T-cell (primary cell): ENCODE data around the gene TRABD. TPM values are rescaled to one million over a fixed set of nuclear protein-coding genes. Genes with fewer than 3 reads are reported as not detected.
A peak's percentile ranks its signal among the peaks of the same experiment; 100 is the strongest.

ENCODE experiments used
- ATAC-seq, 4 experiments: fragments of 200-7000 bp in 3 of 4; fragments of 150-1000 bp in 1 of 4; cut with Tn5 transposase; replicated peaks in 1 of 4; 1 replicate in 3 of 4; 2 replicates in 1 of 4; pipeline ENCODE4 v1.10.0; 2021; ENCODE audit warnings: moderate library complexity in 3 of 4, mild to moderate bottlenecking in 2 of 4, moderate number of reproducible peaks in 1 of 4
- CTCF ChIA-PET, 2 donors: fragments of 300-600 bp; sonication (Branson Sonifier 250); formaldehyde crosslinking; loops; one replicate each; lab custom pipeline; 2022; ENCODE audit warnings: antibody characterized with exemption in 2 of 2; lab: Charles Lee
- POLR2A ChIA-PET, 2 donors: fragments of 300-600 bp; sonication (Branson Sonifier 250); formaldehyde crosslinking; loops; one replicate each; lab custom pipeline; 2022; ENCODE audit warnings: antibody characterized with exemption in 2 of 2; lab: Charles Lee
- DNase-seq, 35 experiments: peaks; one replicate each; pipeline versions ENCODE4 v3.0.0 to v3.0.0-alpha.2; 2013 to 2023
- H3K27ac ChIP-seq: one replicate; pipeline ENCODE4 v1.5.1; 2013; ENCODE audit warnings: low read length
- H3K27me3 ChIP-seq, 2 experiments: replicated peaks in 1 of 2; 1 replicate in 1 of 2; 2 replicates in 1 of 2; pipeline versions ENCODE4 v1.6.1 to v1.7.0; 2013; ENCODE audit warnings: low read length in 1 of 2, mixed read lengths in 1 of 2; ENCODE audit not compliant: control insufficient read depth in 2 of 2, insufficient read depth in 2 of 2; ENCODE audit errors: extremely low read depth in 1 of 2
- H3K36me3 ChIP-seq, 2 donors: 1 replicate in 1 of 2; 2 replicates in 1 of 2; pipeline versions ENCODE4 v1.6.1 to v1.7.0; 2013; ENCODE audit warnings: low read length in 1 of 2; ENCODE audit not compliant: control insufficient read depth in 2 of 2, insufficient read depth in 1 of 2; ENCODE audit errors: extremely low read depth in 1 of 2
- H3K4me1 ChIP-seq, 2 experiments: 1 replicate in 1 of 2; 2 replicates in 1 of 2; pipeline versions ENCODE4 v1.6.1 to v1.7.0; 2013; ENCODE audit warnings: low read length in 2 of 2, mixed read lengths in 1 of 2; ENCODE audit not compliant: insufficient read depth in 2 of 2, control insufficient read depth in 1 of 2; ENCODE audit errors: extremely low read depth in 1 of 2
- H3K4me3 ChIP-seq, 2 donors: 1 replicate in 1 of 2; 2 replicates in 1 of 2; pipeline versions ENCODE4 v1.5.1 to v1.7.0; 2013; ENCODE audit warnings: mild to moderate bottlenecking in 2 of 2, low read length in 1 of 2, moderate library complexity in 1 of 2; ENCODE audit not compliant: control insufficient read depth in 1 of 2; ENCODE audit errors: extremely low read depth in 1 of 2
- H3K9me3 ChIP-seq: 2 replicates; pipeline ENCODE4 v1.7.0; 2013
- H3K27ac Mint-ChIP-seq, 2 donors: one replicate each; pipeline ENCODE4 v1.8.0; 2020 to 2021; ENCODE audit warnings: mild to moderate bottlenecking in 2 of 2, mixed read lengths in 2 of 2
- H3K27me3 Mint-ChIP-seq, 2 donors: one replicate each; pipeline ENCODE4 v1.8.0; 2021 to 2022; ENCODE audit warnings: mixed read lengths in 2 of 2
- H3K36me3 Mint-ChIP-seq: one replicate; pipeline ENCODE4 v1.8.0; 2021; ENCODE audit warnings: mixed read lengths
- H3K4me1 Mint-ChIP-seq, 3 donors: one replicate each; pipeline ENCODE4 v1.8.0; 2020 to 2022; ENCODE audit warnings: mixed read lengths in 3 of 3, mild to moderate bottlenecking in 1 of 3
- H3K4me3 Mint-ChIP-seq, 3 donors: one replicate each; pipeline ENCODE4 v1.8.0; 2020 to 2022; ENCODE audit warnings: mild to moderate bottlenecking in 3 of 3, mixed read lengths in 3 of 3, moderate library complexity in 3 of 3
- H3K9me3 Mint-ChIP-seq, 3 donors: one replicate each; pipeline ENCODE4 v1.8.0; 2020 to 2022; ENCODE audit warnings: mixed read lengths in 3 of 3
- WGBS: methylation state at CpG from one replicate; pipeline ENCODE4 v1.1.5; 2013; ENCODE audit warnings: missing lambda C conversion rate; ENCODE audit not compliant: insufficient coverage; 5-methylcytosine and 5-hydroxymethylcytosine counted together
- total RNA-seq, 35 experiments: library from RNA in 6 of 35; stranded (reverse) in 6 of 35; fragments of 120-200 nt in 1 of 35; gene quantifications; one replicate each; pipeline versions ENCODE4 v1.2.1 to v1.2.4 and lab custom pipeline; 2013 to 2026

The TRABD gene
- total RNA-seq, 5 donors from 2014 or later (not counting 1 experiment from before 2014, with no cell fraction given): 116 to 213 (median 175) TPM

DNA sequence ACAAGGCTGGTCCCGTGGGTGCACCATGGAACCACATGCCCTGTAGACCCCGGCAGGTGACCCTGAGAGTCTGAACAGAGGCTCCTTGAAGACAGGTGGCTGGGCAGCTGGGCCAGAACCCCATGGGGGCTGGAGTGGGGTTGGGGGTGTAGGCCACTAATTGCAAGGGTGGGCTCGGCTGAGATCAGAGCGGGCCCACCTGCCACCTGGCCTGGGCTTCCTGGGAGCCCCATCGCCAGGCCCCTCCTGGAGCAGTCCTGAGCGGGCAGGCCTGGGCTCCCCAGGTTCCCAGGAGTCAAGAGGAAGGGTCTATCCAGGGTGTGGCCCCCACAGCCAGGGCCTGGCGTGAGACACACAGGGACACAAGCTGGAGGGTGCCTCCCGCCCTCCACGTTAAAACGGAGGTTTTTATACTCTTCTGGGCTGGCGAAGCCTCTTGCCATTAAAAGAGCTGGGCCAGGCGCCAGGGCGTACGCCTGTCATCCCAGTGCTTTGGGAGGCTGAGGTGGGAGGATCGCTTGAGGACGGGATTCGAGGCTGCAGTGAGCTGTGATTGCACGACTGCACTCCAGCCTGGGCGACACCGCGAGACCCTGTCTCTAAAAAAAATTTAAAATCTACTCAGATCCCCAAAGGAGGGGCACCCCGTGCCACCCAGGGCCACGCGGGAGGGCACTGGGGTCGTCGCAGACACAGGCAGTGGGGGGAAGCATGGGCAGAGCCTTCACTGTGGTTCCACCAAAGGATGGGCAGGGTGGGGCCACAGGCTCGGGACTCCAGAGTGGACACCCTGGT, 4.8 kb upstream of the TRABD start:
- no peaks in the 10 kb centered on the region for H3K36me3 ChIP-seq
- Mint-ChIP-seq H3K4me3 (no peak overlapping the region), H3K4me1 (peaks cover 7 to 12% (median 10%) of the 10 kb centered on the region in 3 donors), H3K27ac (no peak overlapping the region), H3K9me3 (no peaks in the 10 kb centered on the region), H3K27me3 (peaks cover 4 to 5% of the 10 kb centered on the region in 2 donors), H3K36me3 (no peaks in the 10 kb centered on the region)
- ChIA-PET POLR2A (no interaction called here), CTCF (no interaction called here)
- WGBS: 86% methylated on average over 18 of the region's 27 CpGs
- DNase-seq (no peak), ATAC-seq (no peak)
- H3K4me3 ChIP-seq: no peak overlapping the region
- peaks cover 3 to 17% of the 10 kb centered on the region in 2 experiments for H3K4me1 ChIP-seq
- no peak overlapping the region for H3K27ac ChIP-seq
- H3K27me3 ChIP-seq: peaks cover 0 to 34% of the 10 kb centered on the region in 2 experiments
- no peaks in the 10 kb centered on the region for H3K9me3 ChIP-seq

DNA sequence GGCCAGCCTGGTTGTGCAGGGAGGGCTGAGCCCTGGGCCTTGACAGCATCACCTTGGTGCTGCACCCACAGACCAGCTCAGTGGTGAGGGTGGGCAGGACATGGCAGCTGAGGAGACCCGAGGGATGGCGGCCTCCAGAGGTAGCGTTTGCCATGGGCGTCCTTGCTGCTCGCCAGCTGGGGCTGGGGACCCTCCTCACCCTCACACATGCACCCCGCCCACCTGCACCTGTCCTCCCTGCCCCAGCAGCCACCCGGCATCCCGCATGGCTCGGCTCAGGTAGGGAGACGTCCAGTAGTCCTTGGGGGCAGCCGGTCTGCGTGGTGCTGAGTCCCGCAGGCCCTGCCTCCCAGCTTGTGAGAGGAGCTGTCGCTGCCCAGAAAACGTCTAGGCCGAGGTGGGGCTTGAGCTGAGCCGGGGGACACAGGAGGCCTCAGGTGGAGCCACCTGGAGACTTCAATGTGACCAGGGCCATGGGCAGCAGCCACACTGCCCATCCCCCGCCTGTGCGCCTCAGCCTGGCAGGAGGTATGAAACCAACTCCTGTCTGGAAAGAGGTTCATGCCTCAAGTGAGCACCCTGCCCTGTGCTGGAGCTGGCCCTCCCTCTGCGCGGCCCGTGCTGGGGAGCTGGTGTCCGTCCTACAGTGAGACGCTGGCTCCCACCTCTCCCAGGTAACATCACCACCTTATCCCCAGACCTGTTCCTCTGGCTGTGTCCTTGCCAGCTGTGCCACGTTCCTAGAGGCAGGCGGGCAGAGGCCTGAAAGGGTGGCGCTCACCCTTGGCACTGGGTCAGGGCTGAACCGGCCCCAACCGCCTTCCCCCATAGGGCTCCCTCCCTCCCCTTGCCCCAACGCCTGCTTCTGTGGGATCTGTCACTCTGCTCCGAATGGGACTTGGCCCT, 3.3 kb upstream of the TRABD start:
- DNase-seq (no peak), ATAC-seq (no peak)
- H3K27ac ChIP-seq: no peak overlapping the region
- H3K9me3 Mint-ChIP-seq: no peaks in the 10 kb centered on the region
- CTCF ChIA-PET: no interaction called here
- no peaks in the 10 kb centered on the region for H3K9me3 ChIP-seq
- POLR2A ChIA-PET: no interaction called here
- 88% methylated on average over 28 of the region's 31 CpGs for WGBS
- H3K4me1 Mint-ChIP-seq: peaks cover 12 to 20% (median 16%) of the 10 kb centered on the region in 3 donors
- peaks cover 5 to 28% of the 10 kb centered on the region in 2 experiments for H3K4me1 ChIP-seq
- no peaks in the 10 kb centered on the region for H3K36me3 ChIP-seq
- peaks cover 0 to 32% of the 10 kb centered on the region in 2 experiments for H3K27me3 ChIP-seq
- H3K4me3 Mint-ChIP-seq: no peak overlapping the region
- peaks cover 4 to 5% of the 10 kb centered on the region in 2 donors for H3K27me3 Mint-ChIP-seq
- no peak overlapping the region for H3K4me3 ChIP-seq
- H3K27ac Mint-ChIP-seq: no peak overlapping the region
- no peaks in the 10 kb centered on the region for H3K36me3 Mint-ChIP-seq

DNA sequence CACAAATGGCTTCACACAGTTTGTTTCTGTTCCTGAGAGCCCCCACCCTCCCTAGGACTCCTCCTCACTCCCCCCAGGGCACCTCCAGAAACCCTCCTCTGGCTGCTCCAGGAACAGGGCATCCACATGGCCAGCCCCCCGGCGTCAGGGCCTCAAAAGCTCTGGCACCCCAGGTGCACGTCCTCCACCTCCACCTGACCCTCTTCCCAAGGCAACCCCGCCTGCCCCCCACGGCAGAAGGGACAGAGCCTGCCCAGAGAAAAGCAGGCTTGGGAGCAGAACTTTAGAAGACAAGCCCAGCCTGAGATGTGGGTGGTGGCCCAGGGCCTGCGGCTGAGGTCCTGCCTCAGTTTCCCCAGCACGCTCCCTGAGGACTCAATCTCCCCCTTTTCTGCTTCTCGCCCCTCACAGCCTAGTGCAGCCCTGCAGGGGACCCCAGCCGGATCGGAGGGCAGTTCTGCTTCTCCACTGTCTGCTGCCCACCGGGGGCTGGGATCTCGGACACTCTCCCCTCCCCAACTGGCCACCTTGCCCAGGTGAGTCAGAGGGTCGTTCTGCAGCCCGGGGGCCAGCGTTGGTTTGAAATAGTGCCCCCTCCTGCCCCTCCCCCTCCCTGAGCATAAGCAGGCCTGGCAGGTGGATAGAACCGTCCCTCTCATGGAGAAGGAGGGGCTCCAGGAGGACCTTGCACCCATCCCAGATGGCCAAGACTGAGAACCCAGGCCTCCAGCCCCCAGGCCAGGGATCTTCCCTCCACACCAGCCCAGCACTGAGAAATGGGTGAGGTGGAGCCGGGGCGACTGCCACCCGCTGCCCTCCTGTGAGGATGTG, 2.4 kb upstream of the TRABD start:
- POLR2A ChIA-PET: no interaction called here
- peak overlapping the region in 2 of 3 donors; percentile 43 to 46 for H3K4me3 Mint-ChIP-seq
- peaks cover 4 to 5% of the 10 kb centered on the region in 2 donors for H3K27me3 Mint-ChIP-seq
- H3K27ac Mint-ChIP-seq: no peak overlapping the region
- Histone ChIP-seq H3K27me3 (peaks cover 0 to 32% of the 10 kb centered on the region in 2 experiments), H3K27ac (no peak overlapping the region), H3K36me3 (no peaks in the 10 kb centered on the region), H3K4me3 (no peak overlapping the region), H3K4me1 (peaks cover 7 to 36% of the 10 kb centered on the region in 2 experiments), H3K9me3 (no peaks in the 10 kb centered on the region)
- H3K36me3 Mint-ChIP-seq: no peaks in the 10 kb centered on the region
- H3K9me3 Mint-ChIP-seq: no peaks in the 10 kb centered on the region
- DNase-seq (no peak), ATAC-seq (no peak)
- peaks cover 12 to 26% (median 20%) of the 10 kb centered on the region in 3 donors for H3K4me1 Mint-ChIP-seq
- WGBS: 88% methylated on average over 13 of the region's 19 CpGs
- CTCF ChIA-PET: no interaction called here

DNA sequence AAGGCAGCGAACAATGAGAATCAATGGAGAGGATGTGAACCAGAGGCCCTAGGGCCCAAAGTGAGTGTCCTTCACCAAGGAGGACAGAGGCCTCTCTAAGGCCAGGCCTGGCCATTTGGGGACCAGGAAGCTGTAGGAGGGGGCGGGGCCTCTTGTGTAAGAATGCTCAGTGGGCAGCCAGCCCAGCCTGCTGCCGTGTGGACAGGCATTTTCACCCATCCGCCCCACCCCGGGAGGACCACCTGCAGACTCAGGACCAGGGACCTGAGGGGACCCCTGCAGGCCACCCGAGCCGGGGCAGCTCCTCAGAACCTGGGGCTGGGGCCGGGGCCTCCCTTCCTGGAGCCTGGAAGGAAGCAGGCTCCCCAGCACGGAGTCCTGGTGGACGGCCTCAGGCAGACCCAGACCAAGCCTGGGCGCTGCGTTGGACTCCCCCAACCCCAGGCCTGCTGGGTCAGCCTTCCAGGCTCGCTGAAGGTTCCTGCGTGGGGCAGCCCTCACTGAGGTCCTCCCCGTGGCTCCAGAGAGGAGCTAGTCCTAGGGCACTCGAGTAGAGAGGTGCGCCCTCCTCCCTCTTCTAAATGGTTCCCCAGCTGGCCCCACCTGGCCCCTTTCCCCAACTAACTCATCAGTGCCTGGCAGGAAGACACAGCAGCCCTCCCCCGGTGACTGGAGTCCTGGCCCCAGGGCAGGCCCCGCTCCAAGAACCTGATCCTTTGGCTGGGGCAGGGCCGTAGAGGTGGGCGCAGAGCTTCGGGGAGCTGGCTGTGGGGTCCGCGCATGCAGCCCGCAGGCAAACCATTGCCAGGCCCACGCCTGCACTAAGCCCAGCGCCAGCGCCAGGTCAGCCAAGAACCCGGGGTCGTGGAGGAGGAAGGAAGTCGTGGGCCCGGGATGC, 1.5 kb upstream of the TRABD start:
- no peak overlapping the region for H3K27ac ChIP-seq
- H3K4me1 ChIP-seq: peaks cover 14 to 45% of the 10 kb centered on the region in 2 experiments
- peaks cover 0 to 3% of the 10 kb centered on the region in 2 donors for H3K36me3 ChIP-seq
- no peak overlapping the region for H3K27ac Mint-ChIP-seq
- DNase-seq (no peak), ATAC-seq (no peak)
- 71% methylated on average over 26 of the region's 32 CpGs for WGBS
- no peak overlapping the region for H3K4me3 ChIP-seq
- H3K4me1 Mint-ChIP-seq: peaks cover 15 to 34% (median 29%) of the 10 kb centered on the region in 3 donors
- no peaks in the 10 kb centered on the region for H3K9me3 ChIP-seq
- peaks cover 4 to 5% of the 10 kb centered on the region in 2 donors for H3K27me3 Mint-ChIP-seq
- H3K36me3 Mint-ChIP-seq: no peaks in the 10 kb centered on the region
- ChIA-PET POLR2A (no interaction called here), CTCF (no interaction called here)
- H3K4me3 Mint-ChIP-seq: peak overlapping the region; percentile 57 to 75 (median 63)
- peaks cover 0 to 32% of the 10 kb centered on the region in 2 experiments for H3K27me3 ChIP-seq
- no peaks in the 10 kb centered on the region for H3K9me3 Mint-ChIP-seq

DNA sequence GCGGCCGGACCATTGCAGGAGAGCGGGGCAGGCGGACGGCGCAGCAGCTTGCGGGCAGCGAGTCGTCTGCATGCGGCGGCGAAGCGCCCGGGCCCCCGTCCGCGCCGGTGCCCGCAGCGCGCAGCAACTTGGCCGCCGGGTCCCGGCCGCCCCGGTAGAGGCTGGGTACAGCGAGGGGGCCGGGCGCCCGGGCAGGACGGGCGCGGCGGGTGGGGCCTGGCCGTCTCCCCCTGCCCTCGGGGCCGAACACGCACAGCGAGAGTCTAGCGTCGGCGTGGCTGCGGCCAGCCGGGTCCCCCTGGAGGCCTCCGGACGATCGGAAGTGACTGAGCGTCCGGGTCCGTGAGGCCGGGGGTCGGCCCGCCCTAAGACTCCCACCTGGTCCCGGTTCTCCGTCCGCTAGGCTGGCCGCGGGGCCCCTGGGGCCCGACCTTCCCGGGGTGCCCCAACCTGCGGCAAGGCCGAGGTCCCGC, 775 bp upstream of the TRABD start:
- H3K4me1 ChIP-seq: peaks cover 20 to 50% of the 10 kb centered on the region in 2 experiments
- ATAC-seq: no peak
- peaks cover 0 to 3% of the 10 kb centered on the region in 2 donors for H3K36me3 ChIP-seq
- Mint-ChIP-seq H3K4me1 (peaks cover 16 to 37% (median 34%) of the 10 kb centered on the region in 3 donors), H3K27me3 (peaks cover 0 to under 1% of the 10 kb centered on the region in 2 donors), H3K4me3 (peak overlapping the region in 2 of 3 donors; percentile 57 to 86), H3K27ac (no peak overlapping the region), H3K36me3 (no peaks in the 10 kb centered on the region), H3K9me3 (no peaks in the 10 kb centered on the region)
- no peak for DNase-seq
- ChIA-PET POLR2A (no interaction called here), CTCF (no interaction called here)
- peak overlapping the region; percentile 57 to 79 for H3K4me3 ChIP-seq
- WGBS: 17% methylated on average over 61 of the region's 63 CpGs
- peaks cover 0 to 27% of the 10 kb centered on the region in 2 experiments for H3K27me3 ChIP-seq
- no peak overlapping the region for H3K27ac ChIP-seq
- H3K9me3 ChIP-seq: no peaks in the 10 kb centered on the region
